Adrenal gland (tissue), 5 donors: ENCODE measurements around the gene CORO2A.

Experiments used
- POLR2A ChIP-seq, 2 donors: fragments of 450-650 bp; IDR thresholded peaks; one replicate each; pipeline ENCODE4 v1.6.1; 2017; ENCODE audit warnings: antibody characterized with exemption in 2 of 2, mild to moderate bottlenecking in 2 of 2, moderate library complexity in 1 of 2
- TF ChIP-seq, protein P1 (sequence below), 6 experiments: fragments of 450-650 bp in 4 of 6; fragments of 200-600 bp in 2 of 6; sonication (generic) in 1 of 6; IDR thresholded peaks; 1 replicate in 5 of 6; 2 replicates in 1 of 6; pipeline versions ENCODE4 v1.5.1 to v1.8.0; 2016 to 2021; ENCODE audit warnings: antibody characterized with exemption in 6 of 6, mild to moderate bottlenecking in 2 of 6, moderate library complexity in 1 of 6
- donor health status: DM: no; HTN: no; CAD: no.

GRCh38 chr9:98202252-98202651 is 9.8 kb upstream of the CORO2A start:
- TF ChIP-seq, protein P1, sequence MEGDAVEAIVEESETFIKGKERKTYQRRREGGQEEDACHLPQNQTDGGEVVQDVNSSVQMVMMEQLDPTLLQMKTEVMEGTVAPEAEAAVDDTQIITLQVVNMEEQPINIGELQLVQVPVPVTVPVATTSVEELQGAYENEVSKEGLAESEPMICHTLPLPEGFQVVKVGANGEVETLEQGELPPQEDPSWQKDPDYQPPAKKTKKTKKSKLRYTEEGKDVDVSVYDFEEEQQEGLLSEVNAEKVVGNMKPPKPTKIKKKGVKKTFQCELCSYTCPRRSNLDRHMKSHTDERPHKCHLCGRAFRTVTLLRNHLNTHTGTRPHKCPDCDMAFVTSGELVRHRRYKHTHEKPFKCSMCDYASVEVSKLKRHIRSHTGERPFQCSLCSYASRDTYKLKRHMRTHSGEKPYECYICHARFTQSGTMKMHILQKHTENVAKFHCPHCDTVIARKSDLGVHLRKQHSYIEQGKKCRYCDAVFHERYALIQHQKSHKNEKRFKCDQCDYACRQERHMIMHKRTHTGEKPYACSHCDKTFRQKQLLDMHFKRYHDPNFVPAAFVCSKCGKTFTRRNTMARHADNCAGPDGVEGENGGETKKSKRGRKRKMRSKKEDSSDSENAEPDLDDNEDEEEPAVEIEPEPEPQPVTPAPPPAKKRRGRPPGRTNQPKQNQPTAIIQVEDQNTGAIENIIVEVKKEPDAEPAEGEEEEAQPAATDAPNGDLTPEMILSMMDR (IDR thresholded peaks at IDR 0.05): no peak
- no peak for TF ChIP-seq POLR2A (IDR thresholded peaks at IDR 0.05)
